ENCODE results near the gene BAIAP2L1. TPM values are rescaled to one million over a fixed set of nuclear protein-coding genes. Genes with fewer than 3 reads are reported as not detected.

Gene BAIAP2L1
- total and polyA plus RNA-seq, 4 donors = 12.5 to 29.2 (median 19.9) TPM

DNA sequence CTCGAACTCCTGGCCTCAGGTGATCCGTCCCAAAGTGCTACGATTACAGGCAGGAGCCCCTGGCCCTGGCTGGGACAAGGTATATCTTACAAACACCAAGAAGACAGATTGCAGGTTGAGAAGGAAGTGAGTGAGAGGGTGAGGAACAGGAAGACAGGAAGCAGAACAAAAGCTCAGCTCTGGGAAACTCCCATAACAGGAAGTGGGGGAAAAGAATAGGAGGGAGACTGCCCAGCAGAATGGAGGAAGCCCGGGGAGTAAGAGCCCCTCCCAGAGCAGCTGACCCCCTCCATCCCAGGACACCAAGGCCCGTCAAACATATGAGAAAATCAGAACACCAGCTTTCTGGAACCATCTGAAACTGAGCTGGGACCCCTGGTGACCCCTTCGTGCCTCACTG is 151.8 kb downstream of the BAIAP2L1 start:
- peaks cover 0 to 3% (median 0%) of the 10 kb centered on the region in 4 donors for H3K36me3 ChIP-seq (ENCODE audit: control insufficient read depth in 4 of 4, insufficient read depth in 4 of 4, low read length in 4 of 4)
- peak overlapping the region; percentile 27 to 76 for H3K27ac ChIP-seq (ENCODE audit: low read depth in 1 of 2, low read length in 1 of 2)
- H3K4me3 ChIP-seq = no peak overlapping the region
- H3K27me3 ChIP-seq (ENCODE audit: control insufficient read depth in 3 of 3, insufficient read depth in 3 of 3, low read length in 2 of 3) = no peaks in the 10 kb centered on the region
- peaks cover 0 to 28% (median 5%) of the 10 kb centered on the region in 5 donors for H3K4me1 ChIP-seq (ENCODE audit: control insufficient read depth in 5 of 5, insufficient read depth in 5 of 5, low read length in 5 of 5)
- WGBS, 2 donors = 58 to 60% methylated on average over 6 of the region's 6 CpGs
- H3K9me3 ChIP-seq (ENCODE audit: control insufficient read depth in 4 of 4, insufficient read depth in 3 of 4, low read length in 3 of 4) = no peaks in the 10 kb centered on the region
- TF ChIP-seq, protein P1, sequence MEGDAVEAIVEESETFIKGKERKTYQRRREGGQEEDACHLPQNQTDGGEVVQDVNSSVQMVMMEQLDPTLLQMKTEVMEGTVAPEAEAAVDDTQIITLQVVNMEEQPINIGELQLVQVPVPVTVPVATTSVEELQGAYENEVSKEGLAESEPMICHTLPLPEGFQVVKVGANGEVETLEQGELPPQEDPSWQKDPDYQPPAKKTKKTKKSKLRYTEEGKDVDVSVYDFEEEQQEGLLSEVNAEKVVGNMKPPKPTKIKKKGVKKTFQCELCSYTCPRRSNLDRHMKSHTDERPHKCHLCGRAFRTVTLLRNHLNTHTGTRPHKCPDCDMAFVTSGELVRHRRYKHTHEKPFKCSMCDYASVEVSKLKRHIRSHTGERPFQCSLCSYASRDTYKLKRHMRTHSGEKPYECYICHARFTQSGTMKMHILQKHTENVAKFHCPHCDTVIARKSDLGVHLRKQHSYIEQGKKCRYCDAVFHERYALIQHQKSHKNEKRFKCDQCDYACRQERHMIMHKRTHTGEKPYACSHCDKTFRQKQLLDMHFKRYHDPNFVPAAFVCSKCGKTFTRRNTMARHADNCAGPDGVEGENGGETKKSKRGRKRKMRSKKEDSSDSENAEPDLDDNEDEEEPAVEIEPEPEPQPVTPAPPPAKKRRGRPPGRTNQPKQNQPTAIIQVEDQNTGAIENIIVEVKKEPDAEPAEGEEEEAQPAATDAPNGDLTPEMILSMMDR (IDR thresholded peaks at IDR 0.05; ENCODE audit: control extremely low read depth, extremely low read depth) = no peak
- no peak overlapping the region for H3K9ac ChIP-seq (ENCODE audit: insufficient read depth in 1 of 2, low read length in 2 of 2)
- ATAC-seq (ENCODE audit: insufficient read depth, low FRiP score) = no peak
- DNase-seq = peak in 2 of 3 donors; percentile 6 to 33

DNA sequence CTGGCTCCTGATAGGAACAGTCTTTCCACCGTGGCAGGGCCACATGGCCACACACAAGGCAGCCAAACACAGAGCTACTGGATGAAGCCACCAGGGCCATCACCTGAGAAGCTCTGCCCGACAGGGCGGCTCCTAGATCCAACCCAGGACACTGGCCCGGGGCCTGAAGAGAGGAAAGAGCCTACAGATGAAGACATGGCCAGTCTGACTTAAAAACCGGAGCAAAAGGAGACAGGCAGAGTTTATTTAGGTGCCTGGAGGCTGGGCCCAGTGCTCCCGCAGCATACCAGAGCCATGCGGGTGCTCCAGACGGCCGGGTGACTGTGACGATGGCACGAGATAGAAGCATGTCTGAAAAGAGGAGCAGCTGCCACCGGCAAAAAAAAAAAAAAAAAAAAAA is 152.7 kb downstream of the BAIAP2L1 start:
- Histone ChIP-seq H3K27me3 (ENCODE audit: control insufficient read depth in 3 of 3, insufficient read depth in 3 of 3, low read length in 2 of 3) (no peaks in the 10 kb centered on the region), H3K9ac (ENCODE audit: insufficient read depth in 1 of 2, low read length in 2 of 2) (no peak overlapping the region), H3K36me3 (ENCODE audit: control insufficient read depth in 4 of 4, insufficient read depth in 4 of 4, low read length in 4 of 4) (peaks cover 0 to 6% (median 0%) of the 10 kb centered on the region in 4 donors), H3K4me3 (no peak overlapping the region), H3K27ac (ENCODE audit: low read depth in 1 of 2, low read length in 1 of 2) (peak overlapping the region in 1 of 2 donors; percentile 75), H3K4me1 (ENCODE audit: control insufficient read depth in 5 of 5, insufficient read depth in 5 of 5, low read length in 5 of 5) (peaks cover 0 to 24% (median 5%) of the 10 kb centered on the region in 5 donors), H3K9me3 (ENCODE audit: control insufficient read depth in 4 of 4, insufficient read depth in 3 of 4, low read length in 3 of 4) (no peaks in the 10 kb centered on the region)
- no peak for ATAC-seq (ENCODE audit: insufficient read depth, low FRiP score)
- WGBS, 2 donors = 86 to 92% methylated on average over 11 to 12 of the region's 12 CpGs
- TF ChIP-seq, protein P1 (IDR thresholded peaks at IDR 0.05; ENCODE audit: control extremely low read depth, extremely low read depth) = no peak
- DNase-seq = no peak

GRCh38 chr7:98244871-98245270 is 156.0 kb downstream of the BAIAP2L1 start:
- H3K9me3 ChIP-seq (ENCODE audit: control insufficient read depth in 4 of 4, insufficient read depth in 3 of 4, low read length in 3 of 4) = no peaks in the 10 kb centered on the region
- no peak for DNase-seq
- H3K4me3 ChIP-seq = no peak overlapping the region
- H3K27me3 ChIP-seq (ENCODE audit: control insufficient read depth in 3 of 3, insufficient read depth in 3 of 3, low read length in 2 of 3) = no peaks in the 10 kb centered on the region
- H3K36me3 ChIP-seq (ENCODE audit: control insufficient read depth in 4 of 4, insufficient read depth in 4 of 4, low read length in 4 of 4) = peaks cover 0 to 17% (median 0%) of the 10 kb centered on the region in 4 donors
- peaks cover 0 to 15% (median 0%) of the 10 kb centered on the region in 5 donors for H3K4me1 ChIP-seq (ENCODE audit: control insufficient read depth in 5 of 5, insufficient read depth in 5 of 5, low read length in 5 of 5)
- WGBS, 2 donors = 92 to 94% methylated on average over 14 of the region's 14 CpGs
- ATAC-seq (ENCODE audit: insufficient read depth, low FRiP score) = no peak
- TF ChIP-seq, protein P1 (IDR thresholded peaks at IDR 0.05; ENCODE audit: control extremely low read depth, extremely low read depth) = no peak
- no peak overlapping the region for H3K9ac ChIP-seq (ENCODE audit: insufficient read depth in 1 of 2, low read length in 2 of 2)
- peak overlapping the region in 1 of 2 donors; percentile 65 for H3K27ac ChIP-seq (ENCODE audit: low read depth in 1 of 2, low read length in 1 of 2)

DNA sequence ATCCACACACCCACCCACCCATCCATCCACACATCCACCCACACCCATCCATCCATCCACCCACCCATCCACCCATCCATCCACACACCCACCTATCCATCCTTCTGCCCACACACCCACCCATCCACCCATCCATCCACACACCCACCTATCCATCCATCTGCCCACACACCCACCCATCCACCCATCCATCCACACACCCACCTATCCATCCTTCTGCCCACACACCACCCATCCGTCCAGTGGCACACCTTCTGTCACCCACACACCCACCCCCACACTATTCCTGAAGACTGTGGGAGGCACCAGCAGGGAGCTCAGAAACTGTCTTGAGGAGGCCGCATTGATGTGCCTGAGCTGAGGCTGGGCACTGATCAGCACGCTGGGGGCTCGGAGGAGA is 158.0 kb downstream of the BAIAP2L1 start:
- H3K27me3 ChIP-seq (ENCODE audit: control insufficient read depth in 3 of 3, insufficient read depth in 3 of 3, low read length in 2 of 3) = no peaks in the 10 kb centered on the region
- H3K36me3 ChIP-seq (ENCODE audit: control insufficient read depth in 4 of 4, insufficient read depth in 4 of 4, low read length in 4 of 4) = peaks cover 0 to 34% (median 2%) of the 10 kb centered on the region in 4 donors
- 94 to 98% methylated on average over 4 of the region's 4 CpGs for WGBS, 2 donors
- TF ChIP-seq, protein P1 (IDR thresholded peaks at IDR 0.05; ENCODE audit: control extremely low read depth, extremely low read depth) = no peak
- ATAC-seq (ENCODE audit: insufficient read depth, low FRiP score) (no peak), DNase-seq (no peak)
- no peak overlapping the region for H3K9ac ChIP-seq (ENCODE audit: insufficient read depth in 1 of 2, low read length in 2 of 2)
- H3K27ac ChIP-seq (ENCODE audit: low read depth in 1 of 2, low read length in 1 of 2) = no peak overlapping the region
- H3K4me3 ChIP-seq = no peak overlapping the region
- peaks cover 0 to 2% (median 0%) of the 10 kb centered on the region in 4 donors for H3K9me3 ChIP-seq (ENCODE audit: control insufficient read depth in 4 of 4, insufficient read depth in 3 of 4, low read length in 3 of 4)
- H3K4me1 ChIP-seq (ENCODE audit: control insufficient read depth in 5 of 5, insufficient read depth in 5 of 5, low read length in 5 of 5) = peaks cover 0 to 12% (median 0%) of the 10 kb centered on the region in 5 donors
